Sigmoid colon (tissue), 7 donors: ENCODE results near the gene MTA3. TPM values are rescaled to one million over a fixed set of nuclear protein-coding genes. Genes with fewer than 3 reads are reported as not detected.

Experiments
- DNase-seq: peaks from one replicate; pipeline ENCODE4 v3.0.0-alpha.2; 2019
- H3K27ac ChIP-seq, 4 donors: fragments of 200-600 bp; sonication (generic); one replicate each; pipeline ENCODE4 v1.5.1; 2016 to 2019; ENCODE audit warnings: mild to moderate bottlenecking in 1 of 4
- H3K27me3 ChIP-seq, 3 donors: fragments of 200-600 bp; sonication (generic); one replicate each; pipeline ENCODE4 v1.5.1; 2019; ENCODE audit warnings: mild to moderate bottlenecking in 1 of 3
- H3K36me3 ChIP-seq, 4 donors: fragments of 200-600 bp; sonication (generic); one replicate each; pipeline ENCODE4 v1.5.1; 2016 to 2019
- H3K4me1 ChIP-seq, 4 donors: fragments of 200-600 bp; sonication (generic); one replicate each; pipeline ENCODE4 v1.5.1; 2017 to 2019
- H3K4me3 ChIP-seq, 4 donors: fragments of 200-600 bp; sonication (generic); one replicate each; pipeline ENCODE4 v1.5.1; 2017 to 2019; ENCODE audit warnings: mild to moderate bottlenecking in 2 of 4, moderate library complexity in 1 of 4
- H3K9me3 ChIP-seq, 4 donors: fragments of 200-600 bp in 3 of 4; sonication (generic) in 3 of 4; one replicate each; pipeline versions ENCODE4 v1.5.1 to v1.6.1; 2013 to 2019
- EP300 ChIP-seq, 4 donors: sonication (generic); formaldehyde crosslinking; IDR thresholded peaks; one replicate each; pipeline ENCODE4 v1.6.1; 2017; ENCODE audit warnings: antibody characterized with exemption in 4 of 4
- POLR2A ChIP-seq, 2 donors: fragments of 450-650 bp; IDR thresholded peaks; one replicate each; pipeline ENCODE4 v1.6.1; 2016; ENCODE audit warnings: antibody characterized with exemption in 2 of 2, mild to moderate bottlenecking in 2 of 2, moderate library complexity in 2 of 2
- POLR2AphosphoS5 ChIP-seq, 4 donors: sonication (generic); formaldehyde crosslinking; IDR thresholded peaks; one replicate each; pipeline ENCODE4 v1.6.1; 2017; ENCODE audit warnings: antibody characterized with exemption in 4 of 4
- WGBS, 2 donors: extraction: QIAGEN DNeasy Blood & Tissue Kit; methylation state at CpG; one replicate each; pipeline ENCODE4 v1.1.7; 2013; 5-methylcytosine and 5-hydroxymethylcytosine counted together
- intact Hi-C: fragments of 100-400 bp; cut with DNase I; formaldehyde crosslinking; loops from one replicate; pipeline ENCODE4 v1.15.1; 2023
- polyA plus RNA-seq, 3 donors: library from polyadenylated mRNA; stranded (reverse); fragments of 200-250 nt; gene quantifications; one replicate each; pipeline ENCODE4 v1.2.3, GENCODE V29; 2013
- total RNA-seq, 4 donors: library from RNA; depleted of rRNA; stranded (reverse); fragments of >200 nt; gene quantifications; one replicate each; pipeline ENCODE4 v1.1.0, GENCODE V29; 2016
- TF ChIP-seq, protein P1 (sequence below), 4 experiments: fragments of 450-650 bp in 3 of 4; fragments of 200-600 bp in 1 of 4; IDR thresholded peaks; one replicate each; pipeline ENCODE4 v1.5.1; 2016 to 2019; ENCODE audit warnings: antibody characterized with exemption in 4 of 4, mild to moderate bottlenecking in 3 of 4, moderate library complexity in 2 of 4
- donor health status: healthy with polysubstance abuse.
- donor health status: Bipolar disorder and iron deficiency.
- donor health status: healthy.

Gene MTA3
- total and polyA plus RNA-seq, 7 donors, result 24.5 to 53.2 (median 33.9) TPM

DNA sequence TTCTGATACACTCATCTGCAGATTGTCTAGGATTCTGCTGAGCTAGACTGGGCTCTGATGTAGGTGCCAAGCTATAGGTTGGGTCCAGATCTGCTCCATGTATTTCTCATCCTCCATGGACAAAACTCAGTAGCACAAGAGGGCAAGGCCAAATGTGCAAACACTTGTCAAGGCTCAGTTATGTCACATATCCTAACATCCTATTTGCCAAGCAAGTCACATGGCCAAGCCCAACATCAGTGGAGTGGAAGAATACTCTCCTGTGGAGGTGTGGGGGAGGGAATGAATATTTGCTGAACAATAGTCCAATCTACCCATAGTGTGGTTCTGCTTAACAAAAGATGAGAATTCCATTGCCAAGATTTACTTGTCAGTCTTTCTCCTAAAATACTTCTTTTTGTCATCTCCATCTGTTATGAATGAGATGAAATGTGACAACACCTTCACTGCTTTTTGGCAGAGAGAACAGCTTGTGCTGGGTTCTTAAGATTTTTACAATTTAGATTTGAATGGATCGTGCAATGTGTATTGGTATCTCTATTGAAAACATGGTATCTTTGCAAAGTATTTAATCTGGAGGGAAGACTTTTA lies 105.7 kb downstream of the MTA3 start:
- no peaks in the 10 kb centered on the region for H3K9me3 ChIP-seq
- H3K36me3 ChIP-seq, result no peaks in the 10 kb centered on the region
- intact Hi-C loops, result no loop called here
- TF ChIP-seq POLR2AphosphoS5 (IDR thresholded peaks at IDR 0.05) (no peak), EP300 (IDR thresholded peaks at IDR 0.05) (no peak), POLR2A (IDR thresholded peaks at IDR 0.05) (no peak)
- TF ChIP-seq, protein P1, sequence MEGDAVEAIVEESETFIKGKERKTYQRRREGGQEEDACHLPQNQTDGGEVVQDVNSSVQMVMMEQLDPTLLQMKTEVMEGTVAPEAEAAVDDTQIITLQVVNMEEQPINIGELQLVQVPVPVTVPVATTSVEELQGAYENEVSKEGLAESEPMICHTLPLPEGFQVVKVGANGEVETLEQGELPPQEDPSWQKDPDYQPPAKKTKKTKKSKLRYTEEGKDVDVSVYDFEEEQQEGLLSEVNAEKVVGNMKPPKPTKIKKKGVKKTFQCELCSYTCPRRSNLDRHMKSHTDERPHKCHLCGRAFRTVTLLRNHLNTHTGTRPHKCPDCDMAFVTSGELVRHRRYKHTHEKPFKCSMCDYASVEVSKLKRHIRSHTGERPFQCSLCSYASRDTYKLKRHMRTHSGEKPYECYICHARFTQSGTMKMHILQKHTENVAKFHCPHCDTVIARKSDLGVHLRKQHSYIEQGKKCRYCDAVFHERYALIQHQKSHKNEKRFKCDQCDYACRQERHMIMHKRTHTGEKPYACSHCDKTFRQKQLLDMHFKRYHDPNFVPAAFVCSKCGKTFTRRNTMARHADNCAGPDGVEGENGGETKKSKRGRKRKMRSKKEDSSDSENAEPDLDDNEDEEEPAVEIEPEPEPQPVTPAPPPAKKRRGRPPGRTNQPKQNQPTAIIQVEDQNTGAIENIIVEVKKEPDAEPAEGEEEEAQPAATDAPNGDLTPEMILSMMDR (IDR thresholded peaks at IDR 0.05), result no peak
- no peak overlapping the region for H3K27ac ChIP-seq
- 97 to 100% methylated on average over 1 of the region's 1 CpG for WGBS, 2 donors
- H3K4me1 ChIP-seq, result peaks cover 0 to 31% (median 13%) of the 10 kb centered on the region in 4 donors
- H3K4me3 ChIP-seq, result no peak overlapping the region
- H3K27me3 ChIP-seq, result no peaks in the 10 kb centered on the region
- no peak for DNase-seq

DNA sequence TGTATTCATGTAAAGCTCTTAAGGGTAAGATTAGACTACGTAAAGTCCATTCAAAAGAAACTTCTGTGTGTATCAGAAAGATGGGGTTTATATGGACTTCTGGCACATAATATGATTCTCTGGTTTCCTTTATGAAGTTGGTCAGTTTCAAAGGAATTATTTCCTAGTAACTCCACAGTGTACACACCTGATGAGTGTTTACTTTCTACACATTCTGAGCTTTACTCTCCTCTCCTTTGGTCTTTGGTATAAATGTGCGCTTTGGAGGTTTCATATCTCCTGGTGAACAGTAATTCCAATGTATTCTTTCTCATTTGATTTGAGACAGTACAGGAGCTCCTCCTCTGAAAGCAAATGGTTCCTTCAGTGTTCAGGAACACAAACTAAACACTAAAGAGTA lies 107.4 kb downstream of the MTA3 start:
- TF ChIP-seq POLR2AphosphoS5 (IDR thresholded peaks at IDR 0.05) (no peak), EP300 (IDR thresholded peaks at IDR 0.05) (no peak), POLR2A (IDR thresholded peaks at IDR 0.05) (no peak)
- TF ChIP-seq, protein P1 (IDR thresholded peaks at IDR 0.05), result no peak

DNA sequence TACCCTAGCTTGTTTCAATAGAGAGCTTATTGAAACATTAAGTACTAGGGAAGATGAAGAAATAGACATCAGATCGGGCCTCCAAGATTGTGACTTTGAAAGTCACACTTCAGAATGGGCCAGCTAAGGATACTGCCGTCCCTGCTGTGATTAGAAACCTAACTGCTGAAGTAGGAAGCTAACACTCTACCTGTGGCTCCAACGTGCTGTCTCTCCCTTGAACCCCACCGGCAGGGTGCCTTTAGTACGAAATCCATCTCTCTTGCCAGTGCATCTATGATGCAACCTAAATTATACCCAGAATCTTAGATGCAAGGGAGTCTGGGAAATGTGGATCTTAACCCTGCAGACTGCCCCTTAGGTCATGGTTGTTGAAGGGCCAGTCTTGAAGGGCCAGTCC lies 116.9 kb downstream of the MTA3 start:
- WGBS, 2 donors, result 75 to 95% methylated on average over 5 of the region's 5 CpGs
- H3K4me1 ChIP-seq, result peaks cover 0 to under 1% (median 0%) of the 10 kb centered on the region in 4 donors
- intact Hi-C loops, result no loop called here
- no peak for TF ChIP-seq EP300 (IDR thresholded peaks at IDR 0.05)
- TF ChIP-seq, protein P1 (IDR thresholded peaks at IDR 0.05), result no peak
- no peak for TF ChIP-seq POLR2A (IDR thresholded peaks at IDR 0.05)
- no peak for TF ChIP-seq POLR2AphosphoS5 (IDR thresholded peaks at IDR 0.05)
- no peaks in the 10 kb centered on the region for H3K27me3 ChIP-seq
- no peak overlapping the region for H3K4me3 ChIP-seq
- H3K9me3 ChIP-seq, result no peaks in the 10 kb centered on the region
- H3K27ac ChIP-seq, result no peak overlapping the region
- H3K36me3 ChIP-seq, result peaks cover 0 to 13% (median 3%) of the 10 kb centered on the region in 4 donors
- DNase-seq, result no peak

More for the DNA sequence above, 107.4 kb downstream of the MTA3 start:
- intact Hi-C loops, result no loop called here
- no peaks in the 10 kb centered on the region for H3K9me3 ChIP-seq
- H3K4me1 ChIP-seq, result peaks cover 0 to 31% (median 13%) of the 10 kb centered on the region in 4 donors
- H3K4me3 ChIP-seq, result no peak overlapping the region
- H3K27me3 ChIP-seq, result no peaks in the 10 kb centered on the region
- no peak overlapping the region for H3K27ac ChIP-seq
- no peaks in the 10 kb centered on the region for H3K36me3 ChIP-seq
- DNase-seq, result no peak
- WGBS, 2 donors, result 73 to 81% methylated on average over 2 of the region's 2 CpGs

DNA sequence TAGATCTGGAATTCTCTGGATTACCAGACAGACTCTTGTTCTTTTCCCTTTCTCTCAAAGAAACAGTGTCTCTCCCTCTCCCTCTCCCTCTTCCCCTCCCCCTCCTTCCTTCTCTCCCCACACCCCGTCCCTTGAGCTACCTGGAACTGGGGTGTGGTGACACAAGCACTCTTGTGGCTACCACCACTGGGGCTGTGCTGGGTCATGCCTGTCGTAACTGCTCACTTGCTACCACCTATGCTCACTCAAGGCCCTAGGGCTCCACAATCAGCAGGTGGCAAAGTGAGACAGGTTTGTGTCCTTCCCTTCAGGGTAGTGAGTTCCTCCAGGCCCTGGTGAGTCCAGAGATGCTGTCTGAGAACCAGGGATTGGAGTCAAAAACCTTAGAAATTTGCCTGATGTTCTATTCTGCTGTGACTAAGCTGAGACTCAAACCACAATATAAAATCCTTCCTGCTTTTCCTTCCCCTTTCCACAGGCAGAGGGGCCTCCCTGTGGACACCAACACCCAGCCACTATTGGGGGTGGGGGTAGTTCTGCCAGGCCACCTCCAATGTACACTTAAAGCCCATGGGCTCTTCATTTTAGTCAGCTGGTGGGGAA lies 124.7 kb downstream of the MTA3 start:
- WGBS, 2 donors, result 68 to 78% methylated on average over 2 of the region's 2 CpGs
- Histone ChIP-seq H3K27me3 (no peaks in the 10 kb centered on the region), H3K9me3 (no peaks in the 10 kb centered on the region), H3K27ac (no peak overlapping the region), H3K4me3 (no peak overlapping the region), H3K4me1 (peaks cover 0 to 3% (median 0%) of the 10 kb centered on the region in 4 donors), H3K36me3 (peaks cover 0 to 2% (median 0%) of the 10 kb centered on the region in 4 donors)
- no peak for DNase-seq
- intact Hi-C loops, result no loop called here
- TF ChIP-seq POLR2AphosphoS5 (IDR thresholded peaks at IDR 0.05) (no peak), POLR2A (IDR thresholded peaks at IDR 0.05) (no peak), EP300 (IDR thresholded peaks at IDR 0.05) (no peak)
- TF ChIP-seq, protein P1 (IDR thresholded peaks at IDR 0.05), result no peak
